GM19328 (cell line): Measurements from ENCODE around the gene MBIP.
"Not testable (repeated sequence)": the region's sequence is repeated elsewhere in the genome, so short reads cannot be mapped to it uniquely, and the experiment has no call there.

Source experiments
- ATAC-seq: cut with Tn5 transposase; IDR thresholded peaks from one replicate; pipeline ENCODE4 v1.9.1; 2021; ENCODE audit warnings: mild to moderate bottlenecking, moderate library complexity; ENCODE audit not compliant: unreplicated experiment

MBIP gene

GRCh38 chr14:36320200-36320896 lies at the start of gene MBIP:
TSS of gene MBIP (minus strand) at chr14:36320637. CDS start at chr14:36320588, 49 bp downstream.
- peak; percentile 99 for ATAC-seq

GRCh38 chr14:36367985-36368774 lies 47.7 kb upstream of the MBIP start:
- no peak for ATAC-seq

- ATAC-seq, result no peak
Measured at GRCh38 chr14:36365766-36366165, 45.3 kb upstream of the MBIP start.

- no peak for ATAC-seq
Measured at GRCh38 chr14:36363704-36364103, 43.3 kb upstream of the MBIP start.

- ATAC-seq, result no peak
Measured at GRCh38 chr14:36362648-36363047, 42.2 kb upstream of the MBIP start.

DNA sequence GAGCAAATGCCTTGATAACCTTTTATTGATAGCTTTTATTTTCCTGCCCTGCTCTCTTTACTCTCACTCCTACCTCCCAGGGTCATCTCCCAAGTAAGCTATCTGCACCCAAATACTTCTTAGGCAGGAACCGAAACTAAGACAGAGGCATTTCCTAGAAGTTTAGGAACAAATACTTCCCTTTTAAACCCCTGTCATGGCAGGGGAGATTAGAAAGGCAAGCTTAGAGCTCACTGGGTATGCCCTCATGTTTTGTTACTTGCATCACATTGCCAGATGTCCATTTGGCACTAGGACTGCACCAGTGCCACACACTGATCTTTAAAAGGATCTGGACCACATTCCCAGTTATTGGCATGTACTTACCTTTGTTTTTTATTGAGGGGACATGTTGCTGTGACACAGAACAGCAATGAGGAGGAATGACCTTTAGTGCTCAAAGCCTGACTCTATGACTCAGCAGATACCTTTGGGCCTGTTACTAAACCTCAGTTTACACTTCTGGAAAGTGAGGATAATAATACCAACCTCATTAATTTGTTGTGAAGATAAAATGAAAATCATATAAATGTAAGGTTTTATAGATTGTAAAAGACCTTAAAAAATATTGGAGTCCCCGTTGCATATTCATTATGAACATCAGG lies 40.9 kb upstream of the MBIP start:
- ATAC-seq, result no peak

GRCh38 chr14:36356862-36357261 lies 36.4 kb upstream of the MBIP start:
- no peak for ATAC-seq

- no peak for ATAC-seq
Measured at GRCh38 chr14:36346052-36346451, 25.6 kb upstream of the MBIP start.

GRCh38 chr14:36344211-36344610 lies 23.8 kb upstream of the MBIP start:
- ATAC-seq, result no peak

GRCh38 chr14:36341811-36342210 lies 21.4 kb upstream of the MBIP start:
- not testable (repeated sequence) for ATAC-seq

- no peak for ATAC-seq
Measured at GRCh38 chr14:36340276-36340890, 19.9 kb upstream of the MBIP start.

DNA sequence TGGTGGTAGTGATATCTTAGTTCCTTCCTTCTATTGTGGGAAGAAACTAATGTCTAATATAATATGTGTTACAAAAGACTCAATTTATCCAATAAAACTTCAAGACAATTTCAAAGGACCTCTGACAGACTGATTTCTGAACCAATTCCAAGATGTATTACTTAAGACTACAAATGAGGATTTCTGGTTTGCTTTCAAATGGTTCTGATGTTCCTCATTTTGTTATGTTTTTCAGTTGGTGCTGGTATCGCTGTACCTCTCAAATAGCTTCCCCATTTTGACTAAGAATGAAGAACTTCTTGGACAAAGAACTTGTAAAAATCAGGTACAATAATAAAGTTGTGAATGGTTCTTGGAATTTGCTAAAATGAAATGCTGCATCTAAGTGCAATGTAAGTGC lies 19.4 kb upstream of the MBIP start:
- no peak for ATAC-seq

- no peak for ATAC-seq
Measured at GRCh38 chr14:36333119-36333518, 12.7 kb upstream of the MBIP start.

DNA sequence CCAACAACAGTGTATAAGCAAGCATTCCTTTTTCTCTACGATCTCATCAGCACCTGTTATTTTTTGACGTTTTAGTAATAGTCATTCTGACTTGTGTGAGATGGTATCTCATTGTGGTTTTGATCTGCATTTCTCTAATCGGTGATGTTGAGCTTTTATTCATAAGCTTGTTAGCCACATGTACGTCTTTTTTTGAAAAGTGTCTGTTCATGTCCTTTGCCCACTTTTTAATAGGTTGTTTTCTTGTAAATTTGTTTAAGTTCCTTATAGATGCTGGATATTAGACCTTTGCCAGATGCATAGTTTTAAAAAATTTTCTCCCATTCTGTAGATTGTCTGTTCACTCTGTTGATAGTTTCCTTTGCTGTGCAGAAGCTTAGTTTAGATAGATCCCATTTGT lies 7.1 kb upstream of the MBIP start:
- ATAC-seq, result not testable (repeated sequence)

- no peak for ATAC-seq
Measured at GRCh38 chr14:36325853-36326252, 5.4 kb upstream of the MBIP start.

GRCh38 chr14:36324897-36325296 lies 4.5 kb upstream of the MBIP start:
- ATAC-seq, result no peak

DNA sequence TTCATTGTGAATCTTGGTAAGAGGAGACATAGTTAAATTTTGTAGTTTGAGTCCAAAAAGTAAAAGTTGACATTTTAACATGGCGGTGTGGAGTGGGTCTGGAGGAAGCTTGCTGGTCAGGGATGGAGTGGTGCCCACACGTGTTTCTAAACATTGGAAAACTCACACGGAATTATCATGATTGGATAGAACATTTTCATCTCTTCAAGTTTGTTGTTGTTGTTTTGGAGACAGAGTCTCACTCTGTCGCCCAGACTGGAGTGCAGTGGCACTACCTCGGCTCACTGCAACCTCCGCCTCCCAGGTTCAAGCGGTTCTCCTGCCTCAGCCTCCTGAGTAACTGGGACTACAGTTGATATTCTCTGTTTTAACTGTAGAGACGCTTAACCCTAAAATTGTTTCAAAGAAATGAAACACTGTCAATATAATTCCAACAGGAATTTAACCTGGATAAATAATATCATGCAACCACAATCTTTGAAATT lies 502 bp upstream of the MBIP start:
- peak; percentile 21 for ATAC-seq

DNA sequence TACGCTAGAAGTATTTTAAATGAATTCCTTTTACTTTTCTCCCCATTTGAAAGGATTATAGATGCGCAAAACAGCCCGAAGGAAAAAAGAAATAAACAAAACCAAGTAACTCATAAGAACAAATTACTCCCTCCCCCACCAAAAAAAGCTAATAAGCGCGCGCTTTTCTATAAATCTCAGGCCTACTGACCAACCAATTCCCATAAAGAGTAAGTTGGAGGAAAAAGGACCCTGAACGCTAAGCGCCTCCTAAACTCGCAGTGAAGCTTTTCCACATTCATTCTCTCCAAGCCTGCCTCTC lies 588 bp downstream of the MBIP start:
- ATAC-seq, result no peak

DNA sequence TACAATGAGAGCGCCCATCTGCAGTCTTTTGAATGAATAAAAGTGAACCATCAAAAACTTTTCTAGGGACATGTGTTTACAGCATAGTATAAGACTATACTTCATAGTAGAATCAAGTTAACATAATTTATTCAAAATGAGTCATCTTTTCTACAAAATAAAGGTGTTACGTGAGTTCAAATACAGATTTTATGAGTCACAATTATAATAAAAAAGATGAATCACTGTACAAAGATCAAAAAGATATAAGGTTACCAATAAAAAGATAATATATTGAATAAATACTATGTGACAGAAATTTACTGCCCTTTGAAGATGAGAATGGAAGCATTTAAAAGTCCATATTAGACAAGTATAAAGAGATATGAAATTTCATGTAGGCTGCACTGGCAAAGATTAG lies 2.8 kb downstream of the MBIP start:
- ATAC-seq, result no peak

DNA sequence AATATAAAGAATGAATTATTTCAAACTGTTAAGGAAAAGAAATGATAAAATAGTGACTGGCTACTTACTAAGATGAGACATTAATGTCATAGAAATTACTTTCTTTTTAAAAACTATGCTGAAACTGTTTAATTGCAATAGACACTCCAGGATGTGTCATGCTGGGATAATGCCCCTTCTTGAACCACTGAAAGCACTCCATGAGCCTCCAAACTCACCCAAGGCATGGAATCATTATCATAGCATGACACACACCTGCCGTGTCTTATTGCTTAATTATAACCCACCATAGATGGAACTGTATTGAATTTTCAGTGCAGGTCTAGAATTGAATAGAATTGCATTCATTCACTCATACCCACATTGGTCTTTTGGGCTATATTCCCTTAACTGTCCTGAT lies 4.3 kb downstream of the MBIP start:
- no peak for ATAC-seq

DNA sequence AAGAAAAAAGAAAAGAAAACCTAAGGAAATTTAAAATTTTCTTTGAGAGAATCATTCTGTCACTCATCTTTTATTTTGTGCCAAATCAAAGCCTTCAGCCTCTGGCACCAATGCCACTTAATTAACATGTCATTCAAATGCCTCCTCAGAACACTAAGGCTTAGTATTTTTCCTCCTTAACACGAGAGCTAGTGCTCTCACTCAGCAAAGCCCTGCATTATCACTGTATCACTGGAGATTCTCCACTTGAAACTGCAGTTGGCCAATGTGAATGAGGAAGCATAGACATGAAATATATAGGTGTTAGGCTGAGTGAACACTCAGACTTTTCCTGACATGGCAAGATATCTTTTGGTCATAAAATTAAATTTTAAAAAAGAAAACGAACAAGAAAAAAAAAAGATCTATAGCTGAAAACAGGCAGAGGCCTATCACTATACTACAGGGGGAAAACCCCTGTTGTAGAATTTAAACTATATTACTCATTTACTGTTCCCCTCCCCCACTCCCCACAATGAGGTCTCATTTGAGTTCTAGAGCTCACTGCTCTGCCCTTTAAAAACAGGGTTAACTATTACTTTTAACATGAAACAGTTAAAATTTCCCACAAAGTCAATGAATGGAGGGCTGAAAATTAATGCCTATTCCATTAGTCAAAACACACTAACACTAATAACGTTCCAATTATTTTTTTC lies 5.1 kb downstream of the MBIP start:
- peak; percentile 43 for ATAC-seq
